HepG2 (cell line): ENCODE data around the gene LRP10. TPM values are rescaled to one million over a fixed set of nuclear protein-coding genes. Genes with fewer than 3 reads are reported as not detected.

Experiments used
- GPN1 ChIP-seq: sonication (generic); formaldehyde crosslinking; IDR thresholded peaks from 2 replicates; pipeline ENCODE4 v1.5.1; 2020; ENCODE audit warnings: missing genetic modification reagents, borderline replicate concordance
- SAFB2 ChIP-seq: sonication (generic); formaldehyde crosslinking; IDR thresholded peaks from 2 replicates; pipeline ENCODE4 v1.5.1; 2020; ENCODE audit warnings: missing genetic modification reagents, low read depth, mild to moderate bottlenecking, borderline replicate concordance
- STAT5B ChIP-seq: sonication (generic); formaldehyde crosslinking; IDR thresholded peaks from 2 replicates; pipeline ENCODE4 v1.4.0; 2020; ENCODE audit warnings: missing genetic modification reagents
- TAF1 ChIP-seq: sonication (generic); formaldehyde crosslinking; IDR thresholded peaks from 2 replicates; pipeline ENCODE4 v1.4.0; 2020; ENCODE audit warnings: missing genetic modification reagents
- TCF7 ChIP-seq: sonication (generic); IDR thresholded peaks from 2 replicates; pipeline ENCODE4 v1.6.1; 2016; ENCODE audit warnings: antibody characterized with exemption, low read depth
- ZNF331 ChIP-seq: sonication (generic); formaldehyde crosslinking; IDR thresholded peaks from 2 replicates; pipeline ENCODE4 v1.4.0; 2020; ENCODE audit warnings: missing genetic modification reagents
- ZNF713 ChIP-seq: sonication (generic); formaldehyde crosslinking; IDR thresholded peaks from 2 replicates; pipeline ENCODE4 v1.4.0; 2020; ENCODE audit warnings: mild to moderate bottlenecking, missing genetic modification reagents
- ZSCAN22 ChIP-seq: sonication (generic); formaldehyde crosslinking; IDR thresholded peaks from 2 replicates; pipeline ENCODE4 v1.4.0; 2020; ENCODE audit warnings: mild to moderate bottlenecking, missing genetic modification reagents
- polyA plus RNA-seq, 8 experiments: library from polyadenylated mRNA; depleted of rRNA in 3 of 8; stranded (reverse) in 7 of 8; unstranded in 1 of 8; fragments of >200 nt; fragmentation: Illumina TruSeq in 4 of 8; extraction: Trizol in 4 of 8; gene quantifications; 2 replicates each; pipeline versions ENCODE4 v1.2.1 to v1.2.3, GENCODE V29; 2011 to 2016; ENCODE audit warnings: low read depth in 4 of 8, missing spikeins in 1 of 8, mixed read lengths in 1 of 8; ENCODE audit not compliant: insufficient read depth in 1 of 8
- total RNA-seq, 5 experiments: library from RNA; depleted of rRNA; stranded (reverse); fragments of >200 nt; fragmentation: Illumina TruSeq; extraction: Trizol; gene quantifications; 2 replicates each; pipeline ENCODE4 v1.2.3, GENCODE V29; 2016; ENCODE audit warnings: low read depth in 1 of 5
- TF ChIP-seq, protein P1 (sequence below): IDR thresholded peaks from 2 replicates; pipeline ENCODE4 v1.6.1; 2016; ENCODE audit warnings: low read depth, control low read depth
- TF ChIP-seq, protein P2 (sequence below), 2 experiments: fragments of 450-650 bp in 1 of 2; sonication (generic) in 1 of 2; formaldehyde crosslinking in 1 of 2; IDR thresholded peaks; 2 replicates each; pipeline versions ENCODE4 v1.6.1 to v1.8.0; 2016 to 2022; ENCODE audit warnings: antibody characterized with exemption in 1 of 2, mild to moderate bottlenecking in 1 of 2, missing genetic modification reagents in 1 of 2
- TF ChIP-seq, protein P3 (sequence below): sonication (generic); formaldehyde crosslinking; IDR thresholded peaks from 2 replicates; pipeline ENCODE4 v1.5.0; 2020; ENCODE audit warnings: mild to moderate bottlenecking, missing genetic modification reagents

LRP10 gene
- total and polyA plus RNA-seq, 2 of the 13 experiments (the other 11 are each of a cell fraction or from before 2014, with no cell fraction given) = 16.9 to 45.2 TPM

GRCh38 chr14:22852940-22853767 is 18.4 kb upstream of the LRP10 start (continued):
- TF ChIP-seq TAF1 (CRISPR knock-in tag) (no peak; the same call in 1 of the 2 replicates), ZNF331 (0 out of 2 replicates have a peak, but pooled peaks have one; percentile 89), SAFB2 (peak; percentile 94), STAT5B (CRISPR knock-in tag) (no peak; the same call in 1 of the 2 replicates), TCF7 (no peak), GPN1 (peak; percentile 91; the same call in 1 of the 2 replicates), ZSCAN22 (CRISPR knock-in tag) (no peak), ZNF713 (CRISPR knock-in tag) (peak; percentile 99; the same call in 1 of the 2 replicates)
- TF ChIP-seq, protein P1, sequence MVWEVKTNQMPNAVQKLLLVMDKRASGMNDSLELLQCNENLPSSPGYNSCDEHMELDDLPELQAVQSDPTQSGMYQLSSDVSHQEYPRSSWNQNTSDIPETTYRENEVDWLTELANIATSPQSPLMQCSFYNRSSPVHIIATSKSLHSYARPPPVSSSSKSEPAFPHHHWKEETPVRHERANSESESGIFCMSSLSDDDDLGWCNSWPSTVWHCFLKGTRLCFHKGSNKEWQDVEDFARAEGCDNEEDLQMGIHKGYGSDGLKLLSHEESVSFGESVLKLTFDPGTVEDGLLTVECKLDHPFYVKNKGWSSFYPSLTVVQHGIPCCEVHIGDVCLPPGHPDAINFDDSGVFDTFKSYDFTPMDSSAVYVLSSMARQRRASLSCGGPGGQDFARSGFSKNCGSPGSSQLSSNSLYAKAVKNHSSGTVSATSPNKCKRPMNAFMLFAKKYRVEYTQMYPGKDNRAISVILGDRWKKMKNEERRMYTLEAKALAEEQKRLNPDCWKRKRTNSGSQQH (CRISPR knock-in tag) = peak; percentile 82; the same call in 1 of the 2 replicates
- TF ChIP-seq, protein P2, sequence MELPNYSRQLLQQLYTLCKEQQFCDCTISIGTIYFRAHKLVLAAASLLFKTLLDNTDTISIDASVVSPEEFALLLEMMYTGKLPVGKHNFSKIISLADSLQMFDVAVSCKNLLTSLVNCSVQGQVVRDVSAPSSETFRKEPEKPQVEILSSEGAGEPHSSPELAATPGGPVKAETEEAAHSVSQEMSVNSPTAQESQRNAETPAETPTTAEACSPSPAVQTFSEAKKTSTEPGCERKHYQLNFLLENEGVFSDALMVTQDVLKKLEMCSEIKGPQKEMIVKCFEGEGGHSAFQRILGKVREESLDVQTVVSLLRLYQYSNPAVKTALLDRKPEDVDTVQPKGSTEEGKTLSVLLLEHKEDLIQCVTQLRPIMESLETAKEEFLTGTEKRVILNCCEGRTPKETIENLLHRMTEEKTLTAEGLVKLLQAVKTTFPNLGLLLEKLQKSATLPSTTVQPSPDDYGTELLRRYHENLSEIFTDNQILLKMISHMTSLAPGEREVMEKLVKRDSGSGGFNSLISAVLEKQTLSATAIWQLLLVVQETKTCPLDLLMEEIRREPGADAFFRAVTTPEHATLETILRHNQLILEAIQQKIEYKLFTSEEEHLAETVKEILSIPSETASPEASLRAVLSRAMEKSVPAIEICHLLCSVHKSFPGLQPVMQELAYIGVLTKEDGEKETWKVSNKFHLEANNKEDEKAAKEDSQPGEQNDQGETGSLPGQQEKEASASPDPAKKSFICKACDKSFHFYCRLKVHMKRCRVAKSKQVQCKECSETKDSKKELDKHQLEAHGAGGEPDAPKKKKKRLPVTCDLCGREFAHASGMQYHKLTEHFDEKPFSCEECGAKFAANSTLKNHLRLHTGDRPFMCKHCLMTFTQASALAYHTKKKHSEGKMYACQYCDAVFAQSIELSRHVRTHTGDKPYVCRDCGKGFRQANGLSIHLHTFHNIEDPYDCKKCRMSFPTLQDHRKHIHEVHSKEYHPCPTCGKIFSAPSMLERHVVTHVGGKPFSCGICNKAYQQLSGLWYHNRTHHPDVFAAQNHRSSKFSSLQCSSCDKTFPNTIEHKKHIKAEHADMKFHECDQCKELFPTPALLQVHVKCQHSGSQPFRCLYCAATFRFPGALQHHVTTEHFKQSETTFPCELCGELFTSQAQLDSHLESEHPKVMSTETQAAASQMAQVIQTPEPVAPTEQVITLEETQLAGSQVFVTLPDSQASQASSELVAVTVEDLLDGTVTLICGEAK (IDR thresholded peaks at IDR 0.05) = no peak
- TF ChIP-seq, protein P2 (CRISPR knock-in tag; IDR thresholded peaks at IDR 0.05) = peak; percentile 62; the same call in 1 of the 2 replicates
- TF ChIP-seq, protein P3, sequence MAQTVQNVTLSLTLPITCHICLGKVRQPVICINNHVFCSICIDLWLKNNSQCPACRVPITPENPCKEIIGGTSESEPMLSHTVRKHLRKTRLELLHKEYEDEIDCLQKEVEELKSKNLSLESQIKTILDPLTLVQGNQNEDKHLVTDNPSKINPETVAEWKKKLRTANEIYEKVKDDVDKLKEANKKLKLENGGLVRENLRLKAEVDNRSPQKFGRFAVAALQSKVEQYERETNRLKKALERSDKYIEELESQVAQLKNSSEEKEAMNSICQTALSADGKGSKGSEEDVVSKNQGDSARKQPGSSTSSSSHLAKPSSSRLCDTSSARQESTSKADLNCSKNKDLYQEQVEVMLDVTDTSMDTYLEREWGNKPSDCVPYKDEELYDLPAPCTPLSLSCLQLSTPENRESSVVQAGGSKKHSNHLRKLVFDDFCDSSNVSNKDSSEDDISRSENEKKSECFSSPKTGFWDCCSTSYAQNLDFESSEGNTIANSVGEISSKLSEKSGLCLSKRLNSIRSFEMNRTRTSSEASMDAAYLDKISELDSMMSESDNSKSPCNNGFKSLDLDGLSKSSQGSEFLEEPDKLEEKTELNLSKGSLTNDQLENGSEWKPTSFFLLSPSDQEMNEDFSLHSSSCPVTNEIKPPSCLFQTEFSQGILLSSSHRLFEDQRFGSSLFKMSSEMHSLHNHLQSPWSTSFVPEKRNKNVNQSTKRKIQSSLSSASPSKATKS (CRISPR knock-in tag) = no peak
